CD14-positive monocyte (primary cell): Measurements from ENCODE around the gene WDPCP. TPM values are rescaled to one million over a fixed set of nuclear protein-coding genes. Genes with fewer than 3 reads are reported as not detected.

Experiments used
- DNase-seq, 3 donors: peaks; one replicate each; pipeline ENCODE4 v3.0.0-alpha.2; 2011 to 2022
- H2AFZ ChIP-seq: 2 replicates; pipeline ENCODE4 v1.6.0; 2012; ENCODE audit warnings: mild to moderate bottlenecking, low read depth, low read length, inconsistent platforms; ENCODE audit not compliant: insufficient read depth, poor library complexity, severe bottlenecking
- H3K27ac ChIP-seq, 2 donors: 1 replicate in 1 of 2; 2 replicates in 1 of 2; pipeline ENCODE4 v1.5.1; 2012 to 2013; ENCODE audit warnings: low read length in 2 of 2, control low read depth in 1 of 2, inconsistent platforms in 1 of 2, low read depth in 1 of 2, mild to moderate bottlenecking in 1 of 2
- H3K27me3 ChIP-seq, 2 donors: one replicate each; pipeline versions ENCODE4 v1.6.0 to v1.6.1; 2011 to 2013; ENCODE audit warnings: low read length in 2 of 2; ENCODE audit not compliant: control insufficient read depth in 2 of 2, insufficient read depth in 2 of 2
- H3K36me3 ChIP-seq, 2 donors: replicated peaks in 1 of 2; 1 replicate in 1 of 2; 2 replicates in 1 of 2; pipeline versions ENCODE4 v1.5.1 to v1.6.1; 2012 to 2013; ENCODE audit warnings: low read length in 2 of 2, control low read depth in 1 of 2, inconsistent platforms in 1 of 2, mild to moderate bottlenecking in 1 of 2; ENCODE audit not compliant: insufficient read depth in 2 of 2, control insufficient read depth in 1 of 2
- H3K4me1 ChIP-seq, 2 donors: 1 replicate in 1 of 2; 2 replicates in 1 of 2; pipeline versions ENCODE4 v1.5.1 to v1.6.1; 2012 to 2013; ENCODE audit warnings: low read length in 2 of 2, control low read depth in 1 of 2, inconsistent platforms in 1 of 2, mild to moderate bottlenecking in 1 of 2, moderate library complexity in 1 of 2; ENCODE audit not compliant: insufficient read depth in 2 of 2, control insufficient read depth in 1 of 2
- H3K4me2 ChIP-seq: replicated peaks from 2 replicates; pipeline ENCODE3; 2012; ENCODE audit warnings: low read length, moderate library complexity, mild to moderate bottlenecking; ENCODE audit not compliant: poor library complexity, severe bottlenecking; ENCODE audit errors: extremely low read depth
- H3K4me3 ChIP-seq, 3 experiments: fragments of 200-600 bp in 1 of 3; sonication (generic) in 1 of 3; replicated peaks in 1 of 3; 1 replicate in 2 of 3; 2 replicates in 1 of 3; pipeline ENCODE4 v1.5.1; 2011 to 2013; ENCODE audit warnings: low read length in 3 of 3, mild to moderate bottlenecking in 3 of 3, control low read depth in 2 of 3, low read depth in 2 of 3, inconsistent platforms in 1 of 3, moderate library complexity in 1 of 3
- H3K79me2 ChIP-seq: 2 replicates; pipeline ENCODE4 v1.6.0; 2012; ENCODE audit warnings: mild to moderate bottlenecking, control low read depth, inconsistent platforms, low read length, moderate library complexity; ENCODE audit not compliant: insufficient read depth
- H3K9ac ChIP-seq: 2 replicates; pipeline ENCODE4 v1.6.0; 2017; ENCODE audit warnings: low read length, mild to moderate bottlenecking; ENCODE audit not compliant: insufficient read depth, poor library complexity, severe bottlenecking
- H3K9me3 ChIP-seq, 2 donors: replicated peaks in 1 of 2; 1 replicate in 1 of 2; 2 replicates in 1 of 2; pipeline versions ENCODE4 v1.5.1 to v1.6.1; 2012 to 2013; ENCODE audit warnings: low read length in 2 of 2, control low read depth in 1 of 2; ENCODE audit not compliant: control insufficient read depth in 1 of 2, insufficient read depth in 1 of 2
- H4K20me1 ChIP-seq: 2 replicates; pipeline ENCODE4 v1.6.0; 2012; ENCODE audit warnings: mild to moderate bottlenecking, low read length, control low read depth, moderate library complexity; ENCODE audit not compliant: insufficient read depth
- H3K27ac Mint-ChIP-seq, 7 donors: one replicate each; pipeline ENCODE4 v1.8.0; 2020; ENCODE audit warnings: mild to moderate bottlenecking in 7 of 7, mixed read lengths in 7 of 7, moderate library complexity in 6 of 7, inconsistent platforms in 2 of 7
- H3K27me3 Mint-ChIP-seq, 3 donors: one replicate each; pipeline ENCODE4 v1.8.0; 2021 to 2022; ENCODE audit warnings: low read depth in 3 of 3, mild to moderate bottlenecking in 3 of 3, mixed read lengths in 3 of 3, moderate library complexity in 3 of 3, inconsistent platforms in 1 of 3
- H3K36me3 Mint-ChIP-seq, 2 donors: one replicate each; pipeline ENCODE4 v1.8.0; 2020; ENCODE audit warnings: mixed read lengths in 2 of 2, inconsistent platforms in 1 of 2, mild to moderate bottlenecking in 1 of 2
- H3K4me1 Mint-ChIP-seq: one replicate; pipeline ENCODE4 v1.8.0; 2020; ENCODE audit warnings: mild to moderate bottlenecking, mixed read lengths
- H3K4me3 Mint-ChIP-seq, 2 donors: one replicate each; pipeline ENCODE4 v1.8.0; 2020; ENCODE audit warnings: mild to moderate bottlenecking in 2 of 2, mixed read lengths in 2 of 2, moderate library complexity in 1 of 2
- H3K9me3 Mint-ChIP-seq, 7 donors: one replicate each; pipeline ENCODE4 v1.8.0; 2020 to 2022; ENCODE audit warnings: mixed read lengths in 7 of 7, mild to moderate bottlenecking in 6 of 7, moderate library complexity in 6 of 7, inconsistent platforms in 2 of 7
- WGBS: methylation state at CpG from one replicate; pipeline ENCODE4 v1.1.5; 2013; ENCODE audit warnings: missing lambda C conversion rate; ENCODE audit not compliant: insufficient coverage; 5-methylcytosine and 5-hydroxymethylcytosine counted together
- intact Hi-C, 2 donors: fragments of 100-400 bp; cut with micrococcal nuclease; formaldehyde crosslinking; loops; one replicate each; pipeline versions ENCODE4 v1.15.0 to v1.15.1; 2023
- polyA plus RNA-seq, 3 donors: library from polyadenylated mRNA; depleted of rRNA in 1 of 3; unstranded in 2 of 3; stranded (reverse) in 1 of 3; fragments of 300-500 nt in 2 of 3; fragments of >200 nt in 1 of 3; fragmentation: Illumina TruSeq in 2 of 3; gene quantifications; 1 replicate in 2 of 3; 2 replicates in 1 of 3; pipeline ENCODE4 v1.2.3, GENCODE V29; 2012 to 2021
- TF ChIP-seq, protein P1 (sequence below): fragments of 200-600 bp; IDR thresholded peaks from one replicate; pipeline ENCODE4 v1.8.0; 2022; ENCODE audit warnings: antibody characterized with exemption, mild to moderate bottlenecking

The WDPCP gene
- polyA plus RNA-seq, 3 donors = 3.3 to 5.2 (median 3.7) TPM

DNA sequence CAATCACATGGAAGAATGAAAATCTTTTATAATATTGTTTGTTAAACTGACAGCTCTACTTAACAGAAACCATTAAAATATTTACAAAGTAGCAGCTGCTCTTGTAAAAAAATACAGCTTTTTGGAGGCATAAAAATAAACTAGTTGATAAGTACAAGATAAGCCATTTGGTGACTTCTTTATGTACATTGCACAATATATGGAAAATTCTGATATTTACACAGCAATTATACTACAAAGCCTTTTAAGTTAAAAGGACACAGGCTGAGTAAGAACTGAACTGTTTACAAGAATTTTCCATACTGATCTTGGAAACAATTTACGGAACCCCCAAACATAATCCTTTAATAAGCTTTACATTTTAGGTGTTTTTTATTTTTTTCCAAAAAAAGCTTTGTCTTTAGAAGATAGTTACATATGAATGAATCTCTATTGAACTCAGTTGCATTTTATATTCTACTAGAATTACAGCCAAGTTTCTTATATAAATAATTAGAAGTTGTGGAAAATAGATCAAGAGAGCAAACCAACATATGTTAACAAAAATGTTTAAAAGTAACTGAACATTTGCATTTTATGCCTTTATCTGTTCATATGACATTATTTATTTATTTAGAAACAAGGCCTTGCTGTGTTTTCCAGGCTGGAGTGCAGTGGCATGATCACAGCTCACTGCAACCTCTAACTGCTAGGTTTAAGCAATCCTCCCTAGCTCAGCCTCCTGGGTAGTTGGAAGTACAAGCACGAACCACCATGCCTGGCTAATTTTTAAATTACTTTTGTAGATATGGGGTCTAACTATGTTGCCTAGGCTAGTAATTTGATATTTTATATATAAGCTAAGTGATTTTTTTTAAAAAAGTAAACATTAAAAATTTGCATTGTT lies 395.1 kb downstream of the WDPCP start:
- Histone ChIP-seq H3K36me3 (no peaks in the 10 kb centered on the region), H3K9ac (no peak overlapping the region), H4K20me1 (no peaks in the 10 kb centered on the region), H3K27ac (no peak overlapping the region), H3K4me3 (no peak overlapping the region), H3K9me3 (peaks cover 13 to 15% of the 10 kb centered on the region in 2 donors), H3K4me1 (no peaks in the 10 kb centered on the region), H3K27me3 (no peaks in the 10 kb centered on the region), H3K79me2 (no peaks in the 10 kb centered on the region), H3K4me2 (no peak overlapping the region), H2AFZ (no peak overlapping the region)
- Mint-ChIP-seq H3K27me3 (peaks cover 0 to 2% (median 0%) of the 10 kb centered on the region in 3 donors), H3K4me1 (no peaks in the 10 kb centered on the region), H3K4me3 (no peak overlapping the region), H3K9me3 (peaks cover 12 to 18% (median 14%) of the 10 kb centered on the region in 7 donors), H3K27ac (no peak overlapping the region), H3K36me3 (no peaks in the 10 kb centered on the region)
- WGBS = no CpG with 5 or more reads among the region's 2 CpGs
- intact Hi-C loops = no loop called here
- DNase-seq = no peak
- TF ChIP-seq, protein P1, sequence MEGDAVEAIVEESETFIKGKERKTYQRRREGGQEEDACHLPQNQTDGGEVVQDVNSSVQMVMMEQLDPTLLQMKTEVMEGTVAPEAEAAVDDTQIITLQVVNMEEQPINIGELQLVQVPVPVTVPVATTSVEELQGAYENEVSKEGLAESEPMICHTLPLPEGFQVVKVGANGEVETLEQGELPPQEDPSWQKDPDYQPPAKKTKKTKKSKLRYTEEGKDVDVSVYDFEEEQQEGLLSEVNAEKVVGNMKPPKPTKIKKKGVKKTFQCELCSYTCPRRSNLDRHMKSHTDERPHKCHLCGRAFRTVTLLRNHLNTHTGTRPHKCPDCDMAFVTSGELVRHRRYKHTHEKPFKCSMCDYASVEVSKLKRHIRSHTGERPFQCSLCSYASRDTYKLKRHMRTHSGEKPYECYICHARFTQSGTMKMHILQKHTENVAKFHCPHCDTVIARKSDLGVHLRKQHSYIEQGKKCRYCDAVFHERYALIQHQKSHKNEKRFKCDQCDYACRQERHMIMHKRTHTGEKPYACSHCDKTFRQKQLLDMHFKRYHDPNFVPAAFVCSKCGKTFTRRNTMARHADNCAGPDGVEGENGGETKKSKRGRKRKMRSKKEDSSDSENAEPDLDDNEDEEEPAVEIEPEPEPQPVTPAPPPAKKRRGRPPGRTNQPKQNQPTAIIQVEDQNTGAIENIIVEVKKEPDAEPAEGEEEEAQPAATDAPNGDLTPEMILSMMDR = no peak

DNA sequence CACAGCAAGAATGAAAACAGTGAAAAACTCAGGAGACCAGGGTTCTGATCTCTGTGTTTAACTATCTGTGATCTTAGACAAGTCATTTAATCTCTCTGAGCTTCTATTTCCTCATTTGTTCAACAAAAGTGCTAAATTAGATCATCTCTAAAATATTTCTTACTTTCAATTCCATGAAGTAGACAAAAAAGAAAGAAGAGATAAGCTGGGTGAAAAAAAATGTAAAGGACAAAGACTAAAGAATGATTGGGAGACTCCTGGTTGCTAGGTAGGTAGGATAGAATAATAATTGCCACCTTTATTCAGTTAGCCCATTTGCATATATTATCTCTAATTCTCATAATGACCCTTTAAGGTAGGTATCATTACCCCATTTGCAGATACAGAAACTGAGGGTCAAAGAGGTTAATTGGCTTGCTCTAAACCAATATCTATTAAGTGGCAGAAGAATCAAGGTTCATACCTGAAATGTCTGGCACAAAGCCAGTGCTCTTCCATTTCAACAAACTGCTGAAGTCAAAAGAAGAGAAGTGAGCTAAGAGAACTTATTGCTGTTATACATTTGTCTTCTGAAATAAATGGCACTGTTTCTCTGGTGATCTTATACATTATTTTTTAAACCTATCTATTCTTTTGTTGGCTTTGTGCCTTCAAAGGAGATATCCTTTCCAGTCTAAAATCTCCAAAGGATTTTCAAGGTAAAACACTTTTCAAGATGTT lies 395.9 kb downstream of the WDPCP start:
- peaks cover 13 to 19% of the 10 kb centered on the region in 2 donors for H3K9me3 ChIP-seq
- H3K4me1 ChIP-seq = no peaks in the 10 kb centered on the region
- H3K36me3 ChIP-seq = no peaks in the 10 kb centered on the region
- H3K9me3 Mint-ChIP-seq = peaks cover 16 to 23% (median 16%) of the 10 kb centered on the region in 7 donors
- H3K27ac Mint-ChIP-seq = no peak overlapping the region
- H3K4me2 ChIP-seq = no peak overlapping the region
- H3K9ac ChIP-seq = no peak overlapping the region
- no peak overlapping the region for H3K4me3 ChIP-seq
- H3K36me3 Mint-ChIP-seq = no peaks in the 10 kb centered on the region
- intact Hi-C loops = no loop called here
- H3K4me1 Mint-ChIP-seq = no peaks in the 10 kb centered on the region
- peaks cover 0 to 2% (median 0%) of the 10 kb centered on the region in 3 donors for H3K27me3 Mint-ChIP-seq
- no peak overlapping the region for H3K4me3 Mint-ChIP-seq
- TF ChIP-seq, protein P1 = no peak
- H3K27ac ChIP-seq = no peak overlapping the region
- no peak for DNase-seq
- H3K27me3 ChIP-seq = no peaks in the 10 kb centered on the region
- H3K79me2 ChIP-seq = no peaks in the 10 kb centered on the region
- H2AFZ ChIP-seq = no peak overlapping the region
- no peaks in the 10 kb centered on the region for H4K20me1 ChIP-seq
